SU-DHL-6 (cell line): Measurements from ENCODE around the gene ELMO3.

Source experiments
- EZH2phosphoT487 ChIP-seq: fragments of 200-600 bp; sonication (generic), shearing (Covaris generic); conservative IDR thresholded peaks from 2 replicates; pipeline ENCODE4 v1.6.1; 2018; ENCODE audit warnings: mild to moderate bottlenecking, antibody characterized with exemption, low read length, moderate library complexity, mixed read lengths
- TF ChIP-seq, protein P1 (sequence below): fragments of 200-600 bp; sonication (generic); IDR thresholded peaks from one replicate; pipeline ENCODE4 v1.5.1; 2017; ENCODE audit warnings: antibody characterized with exemption, mild to moderate bottlenecking, low read length, moderate library complexity; ENCODE audit not compliant: insufficient read depth, poor library complexity, severe bottlenecking

DNA sequence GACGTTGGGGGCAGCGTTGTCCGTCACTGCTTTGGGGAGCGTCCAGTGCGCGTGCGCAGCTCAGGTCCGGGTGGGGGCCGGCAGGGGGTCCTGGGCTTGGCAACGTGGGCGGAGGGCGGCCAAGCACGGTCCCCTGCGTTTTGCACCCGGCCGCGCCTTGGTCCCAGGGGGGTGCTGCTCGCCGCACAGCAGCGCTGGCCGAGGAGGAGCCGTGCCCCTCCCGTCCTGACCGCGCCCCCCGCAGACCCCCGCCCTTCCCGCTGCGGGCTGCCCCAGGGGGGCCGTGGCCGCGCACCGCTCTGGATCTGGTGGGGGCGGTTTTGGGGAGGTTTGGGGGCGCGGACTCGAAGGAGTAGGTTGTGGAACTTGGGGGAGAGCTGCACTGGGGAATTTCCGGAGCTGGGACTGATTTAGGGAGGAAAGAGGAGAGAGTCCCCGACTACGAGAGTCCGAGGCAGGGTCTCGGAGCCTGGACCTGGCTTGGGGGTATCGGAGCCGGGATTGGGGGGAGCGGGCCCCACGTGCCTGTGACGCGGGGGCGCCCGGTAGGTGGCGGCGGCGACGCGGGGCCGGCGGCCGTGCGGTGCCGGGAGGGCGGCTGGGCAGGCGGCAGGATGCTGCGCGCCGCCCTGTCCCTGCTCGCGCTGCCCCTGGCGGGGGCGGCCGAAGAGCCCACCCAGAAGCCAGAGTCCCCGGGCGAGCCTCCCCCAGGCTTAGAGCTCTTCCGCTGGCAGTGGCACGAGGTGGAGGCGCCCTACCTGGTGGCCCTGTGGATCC is 49.7 kb downstream of the ELMO3 start, which contains the start of gene SLC9A5:
- TF ChIP-seq EZH2phosphoT487 = no peak
- TF ChIP-seq, protein P1, sequence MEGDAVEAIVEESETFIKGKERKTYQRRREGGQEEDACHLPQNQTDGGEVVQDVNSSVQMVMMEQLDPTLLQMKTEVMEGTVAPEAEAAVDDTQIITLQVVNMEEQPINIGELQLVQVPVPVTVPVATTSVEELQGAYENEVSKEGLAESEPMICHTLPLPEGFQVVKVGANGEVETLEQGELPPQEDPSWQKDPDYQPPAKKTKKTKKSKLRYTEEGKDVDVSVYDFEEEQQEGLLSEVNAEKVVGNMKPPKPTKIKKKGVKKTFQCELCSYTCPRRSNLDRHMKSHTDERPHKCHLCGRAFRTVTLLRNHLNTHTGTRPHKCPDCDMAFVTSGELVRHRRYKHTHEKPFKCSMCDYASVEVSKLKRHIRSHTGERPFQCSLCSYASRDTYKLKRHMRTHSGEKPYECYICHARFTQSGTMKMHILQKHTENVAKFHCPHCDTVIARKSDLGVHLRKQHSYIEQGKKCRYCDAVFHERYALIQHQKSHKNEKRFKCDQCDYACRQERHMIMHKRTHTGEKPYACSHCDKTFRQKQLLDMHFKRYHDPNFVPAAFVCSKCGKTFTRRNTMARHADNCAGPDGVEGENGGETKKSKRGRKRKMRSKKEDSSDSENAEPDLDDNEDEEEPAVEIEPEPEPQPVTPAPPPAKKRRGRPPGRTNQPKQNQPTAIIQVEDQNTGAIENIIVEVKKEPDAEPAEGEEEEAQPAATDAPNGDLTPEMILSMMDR = no peak
